Measurements from ENCODE around the gene BTNL2. TPM values are rescaled to one million over a fixed set of nuclear protein-coding genes. Genes with fewer than 3 reads are reported as not detected.
"Not testable (repeated sequence)": the region's sequence is repeated elsewhere in the genome, so short reads cannot be mapped to it uniquely, and the experiment has no call there.

BTNL2 gene
- total RNA-seq, 1 donor from 2014 or later = not detected

GRCh38 chr6:32436995-32437836 is 30.2 kb upstream of the BTNL2 start:
- Histone ChIP-seq H3K9ac (no peak overlapping the region), H3K79me2 (ENCODE audit: low read depth) (no peaks in the 10 kb centered on the region), H3K36me3 (no peaks in the 10 kb centered on the region), H3K4me3 (no peak overlapping the region), H3K4me2 (no peak overlapping the region), H2AFZ (replicated peaks) (no peak overlapping the region), H3F3A (ENCODE audit: low read depth) (no peaks in the 10 kb centered on the region), H3K4me1 (no peaks in the 10 kb centered on the region), H4K20me1 (ENCODE audit: low read depth) (no peaks in the 10 kb centered on the region), H3K9me3 (ENCODE audit: low read depth) (no peaks in the 10 kb centered on the region), H3K27ac (no peak overlapping the region), H3K27me3 (no peaks in the 10 kb centered on the region)
- H3K36me3 Mint-ChIP-seq = no peaks in the 10 kb centered on the region
- TF ChIP-seq CTCF (IDR thresholded peaks at IDR 0.05) = no peak
- TF ChIP-seq EZH2 (IDR thresholded peaks at IDR 0.05) = no peak
- no peak for TF ChIP-seq EZH2phosphoT487 (IDR thresholded peaks at IDR 0.05)
- DNase-seq (ENCODE audit: low spot score) = no peak
- H3K27ac Mint-ChIP-seq = no peak overlapping the region
- no peak overlapping the region for H3K4me3 Mint-ChIP-seq
- no peaks in the 10 kb centered on the region for H3K4me1 Mint-ChIP-seq
- H3K9me3 Mint-ChIP-seq = no peaks in the 10 kb centered on the region
- no peaks in the 10 kb centered on the region for H3K27me3 Mint-ChIP-seq (ENCODE audit: insufficient read depth, low read depth)

- no peaks in the 10 kb centered on the region for H3K27me3 ChIP-seq
- no peak overlapping the region for H2AFZ ChIP-seq (replicated peaks)
- no peaks in the 10 kb centered on the region for H3K36me3 ChIP-seq
- TF ChIP-seq CTCF (IDR thresholded peaks at IDR 0.05) (no peak), EZH2 (IDR thresholded peaks at IDR 0.05) (no peak), EZH2phosphoT487 (IDR thresholded peaks at IDR 0.05) (no peak)
- Mint-ChIP-seq H3K36me3 (no peaks in the 10 kb centered on the region), H3K27ac (no peak overlapping the region), H3K4me1 (no peaks in the 10 kb centered on the region), H3K4me3 (no peak overlapping the region), H3K9me3 (no peaks in the 10 kb centered on the region), H3K27me3 (ENCODE audit: insufficient read depth, low read depth) (no peaks in the 10 kb centered on the region)
- no peak overlapping the region for H3K4me2 ChIP-seq
- H4K20me1 ChIP-seq (ENCODE audit: low read depth) = no peaks in the 10 kb centered on the region
- no peak overlapping the region for H3K4me3 ChIP-seq
- no peaks in the 10 kb centered on the region for H3K9me3 ChIP-seq (ENCODE audit: low read depth)
- H3K27ac ChIP-seq = no peak overlapping the region
- no peaks in the 10 kb centered on the region for H3K79me2 ChIP-seq (ENCODE audit: low read depth)
- DNase-seq (ENCODE audit: low spot score) = no peak
- H3K4me1 ChIP-seq = no peaks in the 10 kb centered on the region
- no peaks in the 10 kb centered on the region for H3F3A ChIP-seq (ENCODE audit: low read depth)
- H3K9ac ChIP-seq = no peak overlapping the region
These were observed 29.2 kb upstream of the BTNL2 start for GRCh38 chr6:32436186-32436585.

GRCh38 chr6:32433950-32434349 is 27.0 kb upstream of the BTNL2 start:
- not testable (repeated sequence) for H3K79me2 ChIP-seq (ENCODE audit: low read depth); H3K27me3 ChIP-seq; H3K27ac ChIP-seq; H3K9ac ChIP-seq; H3K9me3 Mint-ChIP-seq; H3K4me1 ChIP-seq; DNase-seq (ENCODE audit: low spot score); H3F3A ChIP-seq (ENCODE audit: low read depth); H4K20me1 ChIP-seq (ENCODE audit: low read depth); H3K4me3 Mint-ChIP-seq; H3K36me3 ChIP-seq; H3K36me3 Mint-ChIP-seq; H3K27ac Mint-ChIP-seq; H3K27me3 Mint-ChIP-seq (ENCODE audit: insufficient read depth, low read depth); H3K4me2 ChIP-seq; H2AFZ ChIP-seq (replicated peaks); H3K9me3 ChIP-seq (ENCODE audit: low read depth); H3K4me1 Mint-ChIP-seq; H3K4me3 ChIP-seq

GRCh38 chr6:32432050-32432450 is 25.1 kb upstream of the BTNL2 start:
- Histone ChIP-seq H3F3A (ENCODE audit: low read depth) (no peaks in the 10 kb centered on the region), H3K4me1 (no peaks in the 10 kb centered on the region), H3K4me3 (no peak overlapping the region), H3K9ac (no peak overlapping the region), H3K36me3 (no peaks in the 10 kb centered on the region), H3K9me3 (ENCODE audit: low read depth) (no peaks in the 10 kb centered on the region), H3K27ac (no peak overlapping the region), H3K79me2 (ENCODE audit: low read depth) (no peaks in the 10 kb centered on the region), H4K20me1 (ENCODE audit: low read depth) (no peaks in the 10 kb centered on the region), H2AFZ (replicated peaks) (no peak overlapping the region), H3K4me2 (no peak overlapping the region), H3K27me3 (no peaks in the 10 kb centered on the region)
- Mint-ChIP-seq H3K4me3 (no peak overlapping the region), H3K9me3 (no peaks in the 10 kb centered on the region), H3K27ac (no peak overlapping the region), H3K4me1 (no peaks in the 10 kb centered on the region), H3K27me3 (ENCODE audit: insufficient read depth, low read depth) (no peaks in the 10 kb centered on the region), H3K36me3 (no peaks in the 10 kb centered on the region)
- DNase-seq (ENCODE audit: low spot score) = peak; percentile 23
- TF ChIP-seq EZH2 (IDR thresholded peaks at IDR 0.05) = no peak
- peak; percentile 66 for TF ChIP-seq CTCF (IDR thresholded peaks at IDR 0.05)

All from neural progenitor cell (in vitro differentiated cells).